HS-27A (cell line): ENCODE data around the gene SLC28A1.
"Not testable (repeated sequence)": the region's sequence is repeated elsewhere in the genome, so short reads cannot be mapped to it uniquely, and the experiment has no call there.

ENCODE experiments used
- DNase-seq: peaks from one replicate; pipeline ENCODE4 v3.0.0-alpha.2; 2012; ENCODE audit warnings: low read depth, missing footprints

SLC28A1 gene

GRCh38 chr15:84910928-84911623, 26.6 kb downstream of the SLC28A1 start:
- no peak for DNase-seq

GRCh38 chr15:84911879-84912660, 27.6 kb downstream of the SLC28A1 start:
- DNase-seq = peak; percentile 94

GRCh38 chr15:84913360-84913723, 28.9 kb downstream of the SLC28A1 start:
- no peak for DNase-seq

- DNase-seq = no peak
Measured at GRCh38 chr15:84914351-84914750, 29.9 kb downstream of the SLC28A1 start.

- DNase-seq = peak; percentile 31
Measured at GRCh38 chr15:84914909-84915605, 30.6 kb downstream of the SLC28A1 start.

GRCh38 chr15:84915606-84915958, 31.1 kb downstream of the SLC28A1 start:
- DNase-seq = no peak

- DNase-seq = no peak
Measured at GRCh38 chr15:84917452-84917851, 33.0 kb downstream of the SLC28A1 start.

GRCh38 chr15:84919106-84919667, 34.7 kb downstream of the SLC28A1 start:
- DNase-seq = no peak

GRCh38 chr15:84921121-84921520, 36.7 kb downstream of the SLC28A1 start:
- DNase-seq = no peak

- no peak for DNase-seq
Measured at GRCh38 chr15:84922530-84922929, 38.1 kb downstream of the SLC28A1 start.

GRCh38 chr15:84924077-84924731, 39.7 kb downstream of the SLC28A1 start:
- no peak for DNase-seq

- not testable (repeated sequence) for DNase-seq
Measured at GRCh38 chr15:84924821-84925569, 40.5 kb downstream of the SLC28A1 start.

- no peak for DNase-seq
Measured at GRCh38 chr15:84925906-84926305, 41.4 kb downstream of the SLC28A1 start.

GRCh38 chr15:84926491-84927230, 42.2 kb downstream of the SLC28A1 start:
- no peak for DNase-seq

- no peak for DNase-seq
Measured at GRCh38 chr15:84928843-84929168, 44.3 kb downstream of the SLC28A1 start.

GRCh38 chr15:84929795-84930603, 45.5 kb downstream of the SLC28A1 start:
- DNase-seq = no peak

GRCh38 chr15:84934942-84935729, 50.7 kb downstream of the SLC28A1 start:
- DNase-seq = no peak

- no peak for DNase-seq
Measured at GRCh38 chr15:84937144-84937543, 52.7 kb downstream of the SLC28A1 start.

- no peak for DNase-seq
Measured at GRCh38 chr15:84938726-84939125, 54.3 kb downstream of the SLC28A1 start.
